Pons (tissue), 1 donor: Measurements from ENCODE around the gene STXBP3.
"Not testable (repeated sequence)": the region's sequence is repeated elsewhere in the genome, so short reads cannot be mapped to it uniquely, and the experiment has no call there.

Experiments used
- DNase-seq: peaks from one replicate; pipeline ENCODE4 v3.0.0-alpha.2; 2016; ENCODE audit warnings: low spot score

STXBP3 gene

GRCh38 chr1:108732398-108732797 lies 14.1 kb upstream of the STXBP3 start:
- no peak for DNase-seq

- no peak for DNase-seq
These were observed 12.2 kb upstream of the STXBP3 start for GRCh38 chr1:108734171-108734865.

- DNase-seq = no peak
These were observed 4.2 kb upstream of the STXBP3 start for GRCh38 chr1:108742253-108742652.

GRCh38 chr1:108745980-108746381 lies 493 bp upstream of the STXBP3 start:
- no peak for DNase-seq

- DNase-seq = peak; percentile 87
These were observed 837 bp downstream of the STXBP3 start for GRCh38 chr1:108747171-108747850.

- DNase-seq = no peak
These were observed 1.4 kb downstream of the STXBP3 start for GRCh38 chr1:108747898-108748297.

GRCh38 chr1:108749081-108749480 lies 2.6 kb downstream of the STXBP3 start:
- DNase-seq = no peak

GRCh38 chr1:108750476-108751181 lies 4.2 kb downstream of the STXBP3 start:
- no peak for DNase-seq

GRCh38 chr1:108753363-108753762 lies 6.9 kb downstream of the STXBP3 start:
- DNase-seq = no peak

- peak; percentile 82 for DNase-seq
These were observed 12.3 kb downstream of the STXBP3 start for GRCh38 chr1:108758796-108759195.

- no peak for DNase-seq
These were observed 20.6 kb downstream of the STXBP3 start for GRCh38 chr1:108767115-108767514.

GRCh38 chr1:108767708-108768107 lies 21.2 kb downstream of the STXBP3 start:
- no peak for DNase-seq

- no peak for DNase-seq
These were observed 31.4 kb downstream of the STXBP3 start for GRCh38 chr1:108777839-108778238.

GRCh38 chr1:108779455-108779854 lies 33.0 kb downstream of the STXBP3 start:
- DNase-seq = no peak

- no peak for DNase-seq
These were observed 34.6 kb downstream of the STXBP3 start for GRCh38 chr1:108780937-108781574.

- not testable (repeated sequence) for DNase-seq
These were observed 35.1 kb downstream of the STXBP3 start for GRCh38 chr1:108781575-108781944.

- DNase-seq = no peak
These were observed 38.8 kb downstream of the STXBP3 start for GRCh38 chr1:108785264-108785663.

- DNase-seq = no peak
These were observed 39.4 kb downstream of the STXBP3 start for GRCh38 chr1:108785880-108786279.

- DNase-seq = no peak
These were observed 45.3 kb downstream of the STXBP3 start for GRCh38 chr1:108791790-108792189.

GRCh38 chr1:108792420-108792819 lies 45.9 kb downstream of the STXBP3 start:
- DNase-seq = no peak

GRCh38 chr1:108799001-108799400 lies 52.5 kb downstream of the STXBP3 start:
- DNase-seq = no peak

- DNase-seq = no peak
These were observed 54.6 kb downstream of the STXBP3 start for GRCh38 chr1:108801101-108801500.

- no peak for DNase-seq
These were observed 57.1 kb downstream of the STXBP3 start for GRCh38 chr1:108803548-108803947.
